Measurements from ENCODE around the gene RBKS.
"Not testable (repeated sequence)": the region's sequence is repeated elsewhere in the genome, so short reads cannot be mapped to it uniquely, and the experiment has no call there.

The RBKS gene

GRCh38 chr2:27796791-27797765, 93.1 kb downstream of the RBKS start:
- no peak for DNase-seq

GRCh38 chr2:27795868-27796277, 94.3 kb downstream of the RBKS start:
- no peak for DNase-seq

DNA sequence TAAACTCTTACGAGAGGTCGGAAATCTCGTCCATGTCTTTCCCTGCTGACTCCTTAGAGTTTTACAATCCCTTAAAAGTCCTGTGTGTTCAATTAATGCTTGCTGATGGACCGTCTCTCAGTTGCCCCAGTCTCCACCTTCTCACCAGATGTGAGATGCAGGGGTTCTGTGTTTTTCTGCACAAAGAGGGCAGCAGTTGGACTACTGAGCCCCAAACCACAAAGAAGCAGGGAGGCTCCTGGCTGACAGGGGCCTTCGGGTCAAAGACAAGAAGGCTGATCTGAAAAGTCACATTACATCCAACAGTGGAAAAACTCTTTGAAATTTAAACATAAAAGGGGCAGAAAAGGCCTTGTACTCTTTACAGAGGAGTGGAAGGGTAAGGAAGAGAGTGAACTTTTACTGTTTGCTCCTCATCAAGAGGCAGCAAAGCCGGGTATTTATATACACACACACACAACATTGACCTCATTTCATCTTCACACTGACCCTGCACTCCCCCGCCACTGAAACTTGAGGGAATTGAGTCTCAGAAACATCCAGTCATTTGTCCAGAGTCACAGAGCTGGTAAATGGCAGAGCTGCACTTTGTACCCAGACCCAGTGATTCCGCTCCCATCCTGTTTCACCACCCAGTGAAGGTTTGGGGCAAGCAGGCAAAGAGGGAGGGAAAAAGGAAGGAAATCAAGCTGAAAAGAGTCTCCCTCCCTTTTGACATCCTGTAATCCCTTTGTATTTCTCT, 94.9 kb downstream of the RBKS start:
- DNase-seq = no peak

GRCh38 chr2:27792759-27793158, 97.4 kb downstream of the RBKS start:
- no peak for DNase-seq

GRCh38 chr2:27790796-27791195, 99.4 kb downstream of the RBKS start:
- DNase-seq = no peak

- no peak for DNase-seq
Observed at GRCh38 chr2:27782701-27783100, 107.5 kb downstream of the RBKS start.

DNA sequence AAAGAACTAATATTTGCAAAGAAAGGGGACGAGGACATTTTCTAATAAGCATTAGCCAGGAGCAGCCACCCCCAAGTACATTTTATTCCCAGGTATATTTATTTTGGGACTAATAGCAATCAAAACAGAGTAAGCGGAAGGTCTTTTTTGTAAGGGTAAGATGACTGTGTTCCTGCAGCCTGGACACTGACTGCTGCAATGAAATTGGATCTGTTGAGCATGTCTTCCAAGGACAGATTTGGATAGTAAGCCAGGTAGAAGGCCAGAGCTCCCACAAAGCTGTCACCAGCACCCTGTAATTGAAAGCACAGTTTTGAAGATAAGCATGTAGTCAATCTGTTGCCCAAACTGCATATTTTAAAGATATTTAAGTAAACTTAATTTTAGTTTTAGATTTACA, 108.7 kb downstream of the RBKS start:
- DNase-seq = no peak

DNA sequence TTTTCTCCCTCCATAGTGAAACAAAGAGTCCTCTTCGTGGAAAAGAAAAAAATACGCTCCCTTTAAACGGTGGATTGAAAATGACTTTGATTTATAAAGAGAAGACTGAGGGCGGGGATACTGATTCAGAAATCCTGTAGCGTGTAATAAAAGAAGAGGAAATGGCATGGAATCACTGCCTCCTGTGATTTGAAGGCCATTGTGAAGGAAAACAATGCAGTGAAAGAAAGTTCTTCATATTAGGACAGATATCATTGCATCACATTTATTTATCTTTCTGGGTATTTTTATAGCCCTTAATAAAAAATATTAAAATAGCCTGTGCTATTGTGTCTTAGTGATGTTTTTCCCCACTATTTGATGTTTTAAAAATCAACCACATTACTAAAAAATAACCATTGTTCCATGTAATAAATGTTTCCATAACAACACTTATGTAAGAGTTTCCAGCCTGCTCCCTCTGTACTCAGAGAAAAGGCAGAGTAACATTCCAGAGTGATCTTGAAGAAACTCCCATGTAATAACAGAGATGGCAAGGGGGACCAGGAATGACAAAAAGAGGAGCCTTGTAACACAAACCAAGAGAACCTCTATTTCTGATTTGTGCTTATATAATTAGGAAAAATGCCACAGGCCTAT, 110.7 kb downstream of the RBKS start:
- DNase-seq = no peak

DNA sequence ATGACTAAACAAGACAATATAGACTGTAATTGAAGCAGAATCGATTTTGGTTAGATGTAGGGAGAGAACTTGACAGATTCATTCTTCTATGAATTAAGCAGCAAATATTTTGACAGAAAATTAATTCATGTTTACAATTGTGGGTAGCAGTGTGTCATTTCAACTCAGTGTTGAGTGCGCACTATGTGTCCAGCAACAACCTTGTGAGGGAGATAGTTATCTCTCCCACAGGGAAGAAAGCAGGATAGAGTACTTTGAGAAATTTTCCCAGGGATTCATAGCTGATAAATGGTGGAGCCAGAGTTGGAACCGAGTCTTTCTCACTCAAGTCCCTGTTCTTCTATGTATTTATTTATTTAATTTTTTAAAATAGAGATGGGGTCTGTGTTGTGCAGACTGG, 113.5 kb downstream of the RBKS start:
- no peak for DNase-seq

DNA sequence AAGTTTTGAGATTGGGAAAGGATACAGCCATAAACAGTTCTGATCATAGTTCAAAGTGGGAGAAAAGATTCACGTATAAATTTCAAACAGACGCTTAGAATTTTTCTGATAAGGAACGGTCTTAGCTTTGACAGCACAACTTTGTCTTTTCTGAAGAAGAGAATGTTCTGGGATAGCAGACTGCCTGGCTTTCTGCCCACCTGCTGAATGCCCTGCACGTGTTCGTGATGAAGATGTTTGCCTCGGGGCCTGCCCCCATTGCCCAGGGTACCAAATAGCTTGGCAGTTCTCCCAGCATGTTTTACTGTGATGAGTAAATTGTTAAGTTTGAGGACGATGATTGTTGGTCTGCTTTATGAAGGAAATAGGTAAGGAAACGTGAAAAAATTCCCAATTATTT, 114.1 kb downstream of the RBKS start:
- no peak for DNase-seq

DNA sequence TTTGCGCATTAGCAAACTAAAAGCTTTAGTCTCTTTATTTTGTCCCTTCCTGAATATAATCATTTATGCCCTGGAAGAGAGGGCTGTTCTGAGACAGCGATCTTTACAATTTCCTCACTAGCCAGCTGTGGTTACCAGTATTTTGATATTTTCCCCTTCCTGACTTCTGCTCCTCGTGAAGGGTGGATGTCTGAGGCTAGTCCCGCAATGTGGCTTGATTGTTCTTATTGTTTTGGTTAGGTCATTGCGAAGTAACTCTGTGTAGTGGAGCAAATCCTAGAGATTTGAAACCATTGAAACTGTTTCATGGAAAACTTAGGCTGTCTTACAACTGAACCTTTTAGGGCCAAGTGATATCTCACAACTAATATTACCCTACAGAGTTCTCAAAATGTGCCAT, 116.2 kb downstream of the RBKS start:
- DNase-seq = no peak

DNA sequence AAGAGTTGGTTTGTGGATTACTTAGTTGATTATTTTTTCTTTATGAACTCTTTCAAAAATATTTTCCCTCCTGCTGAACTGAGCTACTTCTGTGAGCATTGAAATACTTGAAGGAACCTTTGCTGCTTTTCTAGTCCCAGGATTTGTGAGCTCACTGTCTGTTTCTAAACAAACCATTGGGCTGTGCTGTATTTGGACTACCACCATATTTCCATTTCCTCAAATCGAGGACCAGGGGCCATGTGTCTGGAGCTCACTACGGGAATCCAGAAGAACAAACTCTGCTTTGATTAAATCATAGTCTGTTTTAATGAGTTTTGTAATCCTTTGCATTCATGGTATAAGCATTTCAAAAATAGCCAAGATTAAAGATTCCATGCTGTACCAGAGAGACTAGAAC, 117.4 kb downstream of the RBKS start:
- no peak for DNase-seq

- DNase-seq = peak; percentile 90
Observed at GRCh38 chr2:27771548-27772335, 118.4 kb downstream of the RBKS start, which contains the start of gene MRPL33. Gene MRPL33, plus strand, starts transcription at chr2:27771719. Its CDS starts 59 bp downstream, at chr2:27771778.

DNA sequence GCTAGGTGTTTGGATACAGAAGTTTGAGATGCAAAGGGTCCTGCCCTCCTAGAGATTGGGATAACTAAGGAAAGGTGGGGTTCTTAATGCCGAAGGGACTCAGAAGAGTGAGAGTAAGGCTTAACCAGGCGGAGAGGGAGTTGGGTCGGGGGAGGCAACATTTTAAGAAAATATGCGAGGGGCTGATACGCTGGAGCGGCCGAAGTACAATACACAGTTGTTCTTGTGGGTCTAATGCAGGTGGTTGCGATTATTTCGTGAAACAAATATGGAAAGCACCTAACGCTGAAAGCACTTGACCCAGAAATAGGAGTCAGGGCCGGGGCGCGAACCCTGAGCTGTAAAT, 119.0 kb downstream of the RBKS start:
- DNase-seq = no peak

DNA sequence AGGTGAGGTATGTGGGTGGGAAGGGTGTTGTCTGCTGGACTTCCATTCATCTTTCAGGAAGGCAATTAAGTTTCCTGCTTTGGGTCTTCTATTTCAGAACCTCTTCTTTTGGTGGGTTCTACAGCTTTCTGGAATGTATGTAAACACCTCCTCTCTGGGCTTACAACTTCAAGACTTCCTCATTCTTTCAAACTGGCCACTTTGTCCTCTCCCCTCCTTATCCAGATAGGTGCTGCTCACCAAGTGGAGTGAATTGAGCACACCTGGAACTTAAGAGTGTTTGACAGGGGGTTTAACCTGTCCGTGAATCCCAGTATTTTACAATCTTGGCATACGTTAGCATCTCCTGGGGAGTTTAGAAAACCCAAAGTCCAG, 123.9 kb downstream of the RBKS start:
- DNase-seq = no peak

- peak; percentile 48 for DNase-seq
Observed at GRCh38 chr2:27765621-27766286, 124.4 kb downstream of the RBKS start.

DNA sequence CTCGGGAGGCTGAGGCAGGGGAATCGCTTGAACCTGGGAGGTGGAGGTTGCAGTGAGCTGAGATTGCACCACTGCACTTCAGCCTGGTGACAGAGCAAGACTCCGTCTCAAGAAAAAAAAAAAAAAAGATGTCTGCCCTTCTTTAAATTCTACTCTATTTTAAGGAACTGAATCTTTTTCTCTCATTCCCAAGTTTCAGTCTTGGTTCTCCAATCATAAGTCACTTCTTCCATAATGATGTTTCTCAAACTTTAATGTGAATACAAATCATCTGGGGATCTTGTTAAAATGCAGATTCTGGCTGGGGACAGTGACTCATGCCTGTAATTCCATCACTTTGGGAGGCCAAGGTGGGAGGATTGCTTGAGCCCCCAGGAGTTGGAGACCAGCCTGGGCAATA, 125.7 kb downstream of the RBKS start:
- DNase-seq = not testable (repeated sequence)

GRCh38 chr2:27763907-27764267, 126.3 kb downstream of the RBKS start:
- DNase-seq = no peak

DNA sequence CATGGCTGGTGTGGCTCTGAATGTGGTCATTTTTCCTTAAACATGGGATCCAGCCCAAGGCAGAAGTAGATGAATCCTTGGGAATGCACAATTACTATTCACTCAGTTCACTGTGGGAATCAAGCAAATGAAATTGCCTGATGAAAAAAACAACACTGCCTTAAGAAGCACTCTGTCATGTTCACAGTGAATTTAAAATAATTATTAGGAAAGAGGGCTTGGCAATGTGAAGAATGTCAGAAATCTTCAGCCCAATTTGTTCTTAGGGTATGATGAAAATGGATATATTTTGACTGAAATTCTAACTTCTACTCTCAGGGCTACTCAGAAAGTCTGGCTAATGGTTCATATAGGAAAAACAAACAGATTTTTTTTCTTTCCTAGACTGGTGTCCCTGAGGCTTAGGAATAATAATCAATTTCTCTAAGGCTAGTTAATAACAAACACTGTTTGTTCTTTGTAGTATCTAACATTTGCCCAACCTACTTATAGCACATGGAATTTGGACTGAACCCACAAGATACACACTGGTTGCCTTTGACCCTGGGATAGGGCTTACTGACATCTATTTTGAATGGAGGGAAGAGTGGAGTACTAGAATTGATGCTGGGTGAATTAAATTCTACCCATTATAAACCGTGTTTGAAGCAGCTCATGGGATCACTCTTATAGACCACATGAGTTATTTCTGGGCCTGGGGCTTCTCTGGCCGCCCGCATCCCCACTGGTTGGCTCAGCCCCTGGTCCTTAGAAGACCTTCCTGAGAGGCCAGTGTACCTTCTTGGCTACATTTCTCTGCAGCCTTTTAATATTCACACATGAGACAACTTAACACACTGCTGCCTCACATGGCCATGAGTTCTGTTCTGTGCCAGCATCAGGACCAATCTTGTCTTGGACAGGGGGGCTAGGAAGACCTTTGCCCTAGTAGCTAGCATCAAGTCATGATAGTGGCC, 127.0 kb downstream of the RBKS start:
- DNase-seq = no peak

DNA sequence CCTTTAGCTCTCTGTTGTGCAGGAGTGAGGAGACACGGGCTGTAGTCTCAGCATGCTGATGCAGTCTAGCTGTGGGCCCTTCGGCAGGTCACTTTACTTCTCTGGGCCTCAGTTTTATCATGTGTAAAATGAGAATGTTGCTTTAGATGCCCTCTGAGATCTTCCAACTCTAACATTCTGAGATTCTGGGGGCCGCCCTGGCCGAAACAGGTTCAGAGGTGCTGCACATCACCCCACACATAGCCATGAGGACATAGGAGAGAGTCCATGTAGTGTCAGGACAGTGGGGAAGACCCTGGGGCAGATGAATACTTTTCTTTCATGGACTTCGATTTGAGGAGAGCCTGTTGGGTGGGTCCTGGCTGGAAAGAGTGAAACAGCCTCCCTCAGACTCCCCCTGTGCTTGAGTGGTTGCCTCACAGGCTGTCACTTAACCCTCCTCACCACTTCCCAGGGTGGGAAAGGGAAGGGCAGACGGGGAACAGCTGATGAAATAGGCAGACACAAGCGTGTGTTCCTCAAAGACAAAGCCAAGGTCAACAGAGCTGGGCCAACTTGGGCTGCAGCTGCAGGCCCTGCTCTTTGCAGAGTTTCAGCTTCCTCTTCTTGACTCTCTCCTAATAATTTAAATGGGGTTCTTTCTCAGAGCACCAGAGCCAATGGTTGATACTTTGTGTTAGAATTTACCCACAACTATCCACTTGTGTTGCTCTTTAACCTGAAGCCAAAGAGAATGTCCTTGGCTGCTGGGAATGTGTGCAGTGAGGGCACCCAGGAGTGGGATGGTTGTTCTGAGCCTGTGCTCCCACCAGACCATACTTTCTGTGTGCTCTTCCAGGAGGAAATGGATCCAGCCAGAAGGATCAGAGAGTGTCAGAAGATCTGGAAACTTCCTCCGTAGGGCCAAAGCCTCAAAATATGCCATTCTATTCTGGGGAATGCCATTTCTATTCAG, 133.4 kb downstream of the RBKS start:
- no peak for DNase-seq

Data from CD4-positive, alpha-beta T cell treated with Interleukin-12 subunit alpha and Interleukin-12 subunit beta, for 1 hour (primary cell).